ENCODE data around the gene ACP2. TPM values are rescaled to one million over a fixed set of nuclear protein-coding genes. Genes with fewer than 3 reads are reported as not detected.
A peak's percentile ranks its signal among the peaks of the same experiment; 100 is the strongest.

ACP2 gene
- total and polyA plus RNA-seq, 9 of the 15 experiments (the other 6 are each of a cell fraction or from before 2014, with no cell fraction given), result 1.9 to 20.0 (median 11.6) TPM

GRCh38 chr11:47248664-47249377 lies at the start of gene ACP2 (continued):
- TF ChIP-seq, protein P1, sequence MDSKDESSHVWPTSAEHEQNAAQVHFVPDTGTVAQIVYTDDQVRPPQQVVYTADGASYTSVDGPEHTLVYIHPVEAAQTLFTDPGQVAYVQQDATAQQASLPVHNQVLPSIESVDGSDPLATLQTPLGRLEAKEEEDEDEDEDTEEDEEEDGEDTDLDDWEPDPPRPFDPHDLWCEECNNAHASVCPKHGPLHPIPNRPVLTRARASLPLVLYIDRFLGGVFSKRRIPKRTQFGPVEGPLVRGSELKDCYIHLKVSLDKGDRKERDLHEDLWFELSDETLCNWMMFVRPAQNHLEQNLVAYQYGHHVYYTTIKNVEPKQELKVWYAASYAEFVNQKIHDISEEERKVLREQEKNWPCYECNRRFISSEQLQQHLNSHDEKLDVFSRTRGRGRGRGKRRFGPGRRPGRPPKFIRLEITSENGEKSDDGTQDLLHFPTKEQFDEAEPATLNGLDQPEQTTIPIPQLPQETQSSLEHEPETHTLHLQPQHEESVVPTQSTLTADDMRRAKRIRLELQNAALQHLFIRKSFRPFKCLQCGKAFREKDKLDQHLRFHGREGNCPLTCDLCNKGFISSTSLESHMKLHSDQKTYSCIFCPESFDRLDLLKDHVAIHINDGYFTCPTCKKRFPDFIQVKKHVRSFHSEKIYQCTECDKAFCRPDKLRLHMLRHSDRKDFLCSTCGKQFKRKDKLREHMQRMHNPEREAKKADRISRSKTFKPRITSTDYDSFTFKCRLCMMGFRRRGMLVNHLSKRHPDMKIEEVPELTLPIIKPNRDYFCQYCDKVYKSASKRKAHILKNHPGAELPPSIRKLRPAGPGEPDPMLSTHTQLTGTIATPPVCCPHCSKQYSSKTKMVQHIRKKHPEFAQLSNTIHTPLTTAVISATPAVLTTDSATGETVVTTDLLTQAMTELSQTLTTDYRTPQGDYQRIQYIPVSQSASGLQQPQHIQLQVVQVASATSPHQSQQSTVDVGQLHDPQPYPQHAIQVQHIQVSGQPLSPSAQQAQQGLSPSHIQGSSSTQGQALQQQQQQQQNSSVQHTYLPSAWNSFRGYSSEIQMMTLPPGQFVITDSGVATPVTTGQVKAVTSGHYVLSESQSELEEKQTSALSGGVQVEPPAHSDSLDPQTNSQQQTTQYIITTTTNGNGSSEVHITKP (IDR thresholded peaks at IDR 0.05; ENCODE audit: partially characterized antibody), result peak; percentile 75
- TF ChIP-seq FOXA3 (CRISPR knock-in tag; conservative IDR thresholded peaks at IDR 0.05 in 1 of 2, IDR thresholded peaks at IDR 0.05 in 1 of 2), result peak in 1 of 2 experiments; percentile 63; a peak in 2 of 4 replicates
- peak; percentile 90; the same call in 1 of the 2 replicates for TF ChIP-seq HLTF (IDR thresholded peaks at IDR 0.05)
- peak; percentile 96 for TF ChIP-seq ARID4B (CRISPR knock-in tag; IDR thresholded peaks at IDR 0.05)
- TF ChIP-seq POLR3G (IDR thresholded peaks at IDR 0.05; ENCODE audit: extremely low read depth, insufficient read length, insufficient replicate concordance), result no peak
- TF ChIP-seq, protein P2, sequence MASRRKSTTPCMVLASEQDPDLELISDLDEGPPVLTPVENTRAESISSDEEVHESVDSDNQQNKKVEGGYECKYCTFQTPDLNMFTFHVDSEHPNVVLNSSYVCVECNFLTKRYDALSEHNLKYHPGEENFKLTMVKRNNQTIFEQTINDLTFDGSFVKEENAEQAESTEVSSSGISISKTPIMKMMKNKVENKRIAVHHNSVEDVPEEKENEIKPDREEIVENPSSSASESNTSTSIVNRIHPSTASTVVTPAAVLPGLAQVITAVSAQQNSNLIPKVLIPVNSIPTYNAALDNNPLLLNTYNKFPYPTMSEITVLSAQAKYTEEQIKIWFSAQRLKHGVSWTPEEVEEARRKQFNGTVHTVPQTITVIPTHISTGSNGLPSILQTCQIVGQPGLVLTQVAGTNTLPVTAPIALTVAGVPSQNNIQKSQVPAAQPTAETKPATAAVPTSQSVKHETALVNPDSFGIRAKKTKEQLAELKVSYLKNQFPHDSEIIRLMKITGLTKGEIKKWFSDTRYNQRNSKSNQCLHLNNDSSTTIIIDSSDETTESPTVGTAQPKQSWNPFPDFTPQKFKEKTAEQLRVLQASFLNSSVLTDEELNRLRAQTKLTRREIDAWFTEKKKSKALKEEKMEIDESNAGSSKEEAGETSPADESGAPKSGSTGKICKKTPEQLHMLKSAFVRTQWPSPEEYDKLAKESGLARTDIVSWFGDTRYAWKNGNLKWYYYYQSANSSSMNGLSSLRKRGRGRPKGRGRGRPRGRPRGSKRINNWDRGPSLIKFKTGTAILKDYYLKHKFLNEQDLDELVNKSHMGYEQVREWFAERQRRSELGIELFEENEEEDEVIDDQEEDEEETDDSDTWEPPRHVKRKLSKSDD (conservative IDR thresholded peaks at IDR 0.05; ENCODE audit: low read length), result peak; percentile 90
- TF ChIP-seq ZNF785 (CRISPR knock-in tag; IDR thresholded peaks at IDR 0.05), result no peak
- TF ChIP-seq CHCHD3 (CRISPR knock-in tag; IDR thresholded peaks at IDR 0.05), result peak; percentile 51; the same call in 1 of the 2 replicates
- TF ChIP-seq LEF1 (IDR thresholded peaks at IDR 0.05), result peak; percentile 56; the same call in 1 of the 2 replicates
- no peak for TF ChIP-seq PCBP2 (IDR thresholded peaks at IDR 0.05; ENCODE audit: low read depth, low read length, poor library complexity, severe bottlenecking)
- TF ChIP-seq CBX5 (IDR thresholded peaks at IDR 0.05; ENCODE audit: borderline replicate concordance, low read depth), result no peak
- no peak for TF ChIP-seq ADNP (tag; IDR thresholded peaks at IDR 0.05)
- 0 out of 2 replicates have a peak, but pooled peaks have one; percentile 58 for TF ChIP-seq ZNF395 (CRISPR knock-in tag; IDR thresholded peaks at IDR 0.05)
- peak; percentile 98 for TF ChIP-seq RBFOX2 (IDR thresholded peaks at IDR 0.05; ENCODE audit: low read depth, low read length)
- no peak for TF ChIP-seq ZNF224 (CRISPR knock-in tag; IDR thresholded peaks at IDR 0.05)

Data from K562 (cell line).